PC-9 (cell line): ENCODE results near the gene SLAMF1.

ENCODE experiments used
- EZH2 ChIP-seq: fragments of 200-600 bp; sonication (generic); IDR thresholded peaks from 2 replicates; pipeline ENCODE4 v1.8.0; 2017; ENCODE audit warnings: antibody characterized with exemption, low read depth
- TF ChIP-seq, protein P1 (sequence below): fragments of 200-600 bp; sonication (generic); conservative IDR thresholded peaks from 2 replicates; pipeline ENCODE4 v1.6.1; 2017; ENCODE audit warnings: mixed run types, antibody characterized with exemption, mild to moderate bottlenecking, moderate library complexity

GRCh38 chr1:160623862-160624261 lies 23.0 kb downstream of the SLAMF1 start:
- TF ChIP-seq, protein P1, sequence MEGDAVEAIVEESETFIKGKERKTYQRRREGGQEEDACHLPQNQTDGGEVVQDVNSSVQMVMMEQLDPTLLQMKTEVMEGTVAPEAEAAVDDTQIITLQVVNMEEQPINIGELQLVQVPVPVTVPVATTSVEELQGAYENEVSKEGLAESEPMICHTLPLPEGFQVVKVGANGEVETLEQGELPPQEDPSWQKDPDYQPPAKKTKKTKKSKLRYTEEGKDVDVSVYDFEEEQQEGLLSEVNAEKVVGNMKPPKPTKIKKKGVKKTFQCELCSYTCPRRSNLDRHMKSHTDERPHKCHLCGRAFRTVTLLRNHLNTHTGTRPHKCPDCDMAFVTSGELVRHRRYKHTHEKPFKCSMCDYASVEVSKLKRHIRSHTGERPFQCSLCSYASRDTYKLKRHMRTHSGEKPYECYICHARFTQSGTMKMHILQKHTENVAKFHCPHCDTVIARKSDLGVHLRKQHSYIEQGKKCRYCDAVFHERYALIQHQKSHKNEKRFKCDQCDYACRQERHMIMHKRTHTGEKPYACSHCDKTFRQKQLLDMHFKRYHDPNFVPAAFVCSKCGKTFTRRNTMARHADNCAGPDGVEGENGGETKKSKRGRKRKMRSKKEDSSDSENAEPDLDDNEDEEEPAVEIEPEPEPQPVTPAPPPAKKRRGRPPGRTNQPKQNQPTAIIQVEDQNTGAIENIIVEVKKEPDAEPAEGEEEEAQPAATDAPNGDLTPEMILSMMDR: no peak
- TF ChIP-seq EZH2: no peak
